HCT116 (cell line): ENCODE results near the gene MOB2. TPM values are rescaled to one million over a fixed set of nuclear protein-coding genes. Genes with fewer than 3 reads are reported as not detected.

Source experiments
- ATAC-seq: fragments of 200-7000 bp; cut with Tn5 transposase; 2 replicates; pipeline ENCODE4 v1.9.1; 2020; ENCODE audit warnings: mild to moderate bottlenecking, moderate library complexity
- BruUV-seq: library from RNA; stranded (reverse); fragments of 400-500 nt; replicated peaks from 2 replicates; lab custom pipeline; 2021; lab: Mats Ljungman, UMichigan
- CTCF ChIA-PET: fragments of 300-600 bp; sonication (Branson Sonifier 250); formaldehyde crosslinking; loops from one replicate; lab custom pipeline; 2021; ENCODE audit warnings: antibody characterized with exemption; lab: Charles Lee
- POLR2A ChIA-PET: fragments of 300-600, 350-600 bp; sonication (Branson Sonifier 250); formaldehyde crosslinking; loops from one replicate; lab custom pipeline; 2021; ENCODE audit warnings: antibody characterized with exemption; lab: Charles Lee
- RAD21 ChIA-PET, 2 experiments: fragments of 300-600 bp; sonication (Branson Sonifier 250); formaldehyde crosslinking; loops; one replicate each; lab custom pipeline; 2023; ENCODE audit warnings: low total read pairs in 2 of 2; ENCODE audit not compliant: uncharacterized antibody in 2 of 2, unreplicated experiment in 2 of 2, low non-redundant PET in 1 of 2; lab: Charles Lee
- DNase-seq: peaks from one replicate; pipeline ENCODE4 v3.0.0-alpha.2; 2010; ENCODE audit warnings: low read depth, low spot score
- H2AFZ ChIP-seq: fragments of 200-600 bp; shearing (Covaris generic), sonication (generic); 2 replicates; pipeline ENCODE4 v1.6.1; 2017; ENCODE audit warnings: low read depth, mixed run types, mixed read lengths, antibody characterized with exemption, low read length; ENCODE audit not compliant: poor library complexity, severe bottlenecking
- H3K27ac ChIP-seq: 2 replicates; pipeline ENCODE4 v1.5.1; 2012; ENCODE audit warnings: low read depth, low read length
- H3K27me3 ChIP-seq: fragments of 200-600 bp; sonication (generic); 2 replicates; pipeline ENCODE4 v1.6.1; 2016; ENCODE audit warnings: mixed run types, low read length, mixed read lengths; ENCODE audit not compliant: insufficient read depth
- H3K36me3 ChIP-seq, 2 experiments: fragments of 200-500 bp in 1 of 2; fragments of 200-600 bp in 1 of 2; sonication (Bioruptor generic) in 1 of 2; sonication (generic) in 1 of 2; 2 replicates each; pipeline versions ENCODE4 v1.5.1 to v1.6.1; 2014 to 2016; ENCODE audit warnings: low read length in 2 of 2, inconsistent platforms in 1 of 2, mixed read lengths in 1 of 2, mixed run types in 1 of 2; ENCODE audit not compliant: insufficient read depth in 2 of 2, control insufficient read depth in 1 of 2
- H3K4me1 ChIP-seq, 2 experiments: fragments of 200-600 bp in 1 of 2; sonication (generic) in 1 of 2; 2 replicates each; pipeline versions ENCODE4 v1.5.1 to v1.6.1; 2012 to 2017; ENCODE audit warnings: low read length in 2 of 2, inconsistent platforms in 1 of 2, mild to moderate bottlenecking in 1 of 2, mixed read lengths in 1 of 2, mixed run types in 1 of 2, moderate library complexity in 1 of 2; ENCODE audit not compliant: insufficient read depth in 2 of 2, control insufficient read depth in 1 of 2
- H3K4me2 ChIP-seq: fragments of 200-600 bp; sonication (generic); 2 replicates; pipeline ENCODE4 v1.6.1; 2017; ENCODE audit warnings: mixed run types, low read length, mixed read lengths
- H3K4me3 ChIP-seq, 2 experiments: fragments of 200-600 bp in 1 of 2; sonication (generic) in 1 of 2; replicated peaks in 1 of 2; 2 replicates each; pipeline ENCODE4 v1.5.1; 2011 to 2016; ENCODE audit warnings: low read length in 2 of 2, control low read depth in 1 of 2, low read depth in 1 of 2, mild to moderate bottlenecking in 1 of 2, mixed read lengths in 1 of 2, mixed run types in 1 of 2
- H3K79me2 ChIP-seq: fragments of 200-600 bp; sonication (generic); 2 replicates; pipeline ENCODE4 v1.6.1; 2017; ENCODE audit warnings: mild to moderate bottlenecking, mixed run types, low read length, moderate library complexity, mixed read lengths; ENCODE audit not compliant: insufficient read depth
- H3K9ac ChIP-seq: fragments of 200-600 bp; sonication (generic); 2 replicates; pipeline ENCODE4 v1.6.1; 2016; ENCODE audit warnings: low read length, mixed read lengths
- H3K9me2 ChIP-seq: fragments of 200-600 bp; sonication (generic), shearing (Covaris generic); 2 replicates; pipeline ENCODE4 v1.6.1; 2017; ENCODE audit warnings: mixed run types, mild to moderate bottlenecking, moderate library complexity; ENCODE audit not compliant: insufficient read depth
- H3K9me3 ChIP-seq, 2 experiments: fragments of 200-500 bp in 1 of 2; fragments of 200-600 bp in 1 of 2; sonication (Bioruptor generic) in 1 of 2; sonication (generic) in 1 of 2; 2 replicates each; pipeline ENCODE4 v1.6.1; 2014 to 2017; ENCODE audit warnings: low read length in 2 of 2, mixed read lengths in 2 of 2, inconsistent platforms in 1 of 2, low read depth in 1 of 2, mild to moderate bottlenecking in 1 of 2, mixed run types in 1 of 2, moderate library complexity in 1 of 2; ENCODE audit not compliant: control insufficient read depth in 1 of 2, insufficient read depth in 1 of 2
- H4K20me1 ChIP-seq: fragments of 200-600 bp; sonication (generic), shearing (Covaris generic); 2 replicates; pipeline ENCODE4 v1.6.1; 2017; ENCODE audit warnings: mixed run types, mild to moderate bottlenecking, moderate library complexity; ENCODE audit not compliant: insufficient read depth
- ATF3 ChIP-seq: IDR thresholded peaks from 2 replicates; pipeline ENCODE4 v1.6.1; 2012
- EGR1 ChIP-seq: IDR thresholded peaks from 2 replicates; pipeline ENCODE4 v1.6.1; 2012; ENCODE audit warnings: low read depth
- EZH2 ChIP-seq: fragments of 200-600 bp; sonication (generic); IDR thresholded peaks from 2 replicates; pipeline ENCODE4 v1.6.1; 2017; ENCODE audit warnings: antibody characterized with exemption, mixed run types
- JUND ChIP-seq: IDR thresholded peaks from 2 replicates; pipeline ENCODE4 v1.6.1; 2012
- RAD21 ChIP-seq: IDR thresholded peaks from 2 replicates; pipeline ENCODE4 v1.6.1; 2012; ENCODE audit warnings: low read depth, mild to moderate bottlenecking
- REST ChIP-seq: IDR thresholded peaks from 2 replicates; pipeline ENCODE4 v1.6.1; 2012; ENCODE audit warnings: low read depth
- ZBTB33 ChIP-seq: IDR thresholded peaks from 2 replicates; pipeline ENCODE4 v1.6.1; 2011; ENCODE audit warnings: mild to moderate bottlenecking, low read length, moderate library complexity; ENCODE audit not compliant: insufficient replicate concordance; ENCODE audit errors: extremely low read depth
- ZFX ChIP-seq: fragments of 450-650 bp; IDR thresholded peaks from 2 replicates; pipeline ENCODE4 v1.6.1; 2017
- intact Hi-C: fragments of 100-400 bp; cut with micrococcal nuclease; formaldehyde crosslinking; loops from 2 replicates; pipeline ENCODE4 v1.10.0; 2022
- total RNA-seq: library from RNA; stranded (reverse); gene quantifications from one replicate; pipeline ENCODE4 v1.2.1, GENCODE V29; 2021; ENCODE audit not compliant: unreplicated experiment

MOB2 gene
- total RNA-seq, 1 experiment from 2014 or later: 25.7 TPM

GRCh38 chr11:1520209-1520662, 33.7 kb upstream of the MOB2 start:
- peaks cover 0 to 2% of the 10 kb centered on the region in 2 experiments; a peak in 1 of 4 replicates for H3K4me1 ChIP-seq
- H3K9ac ChIP-seq: no peak overlapping the region
- DNase-seq (no peak), ATAC-seq (no peak)
- no peak overlapping the region for H3K4me2 ChIP-seq
- no peak for TF ChIP-seq RAD21
- intact Hi-C loops: no loop called here
- BruUV-seq: no TSS peak
- no peaks in the 10 kb centered on the region for H4K20me1 ChIP-seq
- H3K36me3 ChIP-seq: no peaks in the 10 kb centered on the region
- no peak overlapping the region for H3K27ac ChIP-seq
- H2AFZ ChIP-seq: no peak overlapping the region
- ChIA-PET POLR2A (no interaction called here), RAD21 (no interaction called here), CTCF (no interaction called here)
- H3K4me3 ChIP-seq: no peak overlapping the region
- H3K79me2 ChIP-seq: peaks cover 11% of the 10 kb centered on the region; the same call in 1 of the 2 replicates
- H3K9me2 ChIP-seq: no peaks in the 10 kb centered on the region
- no peaks in the 10 kb centered on the region for H3K27me3 ChIP-seq
- H3K9me3 ChIP-seq: no peaks in the 10 kb centered on the region

- Histone ChIP-seq H2AFZ (no peak overlapping the region), H3K27me3 (no peaks in the 10 kb centered on the region), H3K9ac (no peak overlapping the region), H3K4me2 (no peak overlapping the region), H3K27ac (no peak overlapping the region), H4K20me1 (no peaks in the 10 kb centered on the region), H3K9me2 (no peaks in the 10 kb centered on the region), H3K4me1 (peaks cover 0 to 3% of the 10 kb centered on the region in 2 experiments; a peak in 1 of 4 replicates), H3K36me3 (no peaks in the 10 kb centered on the region), H3K9me3 (no peaks in the 10 kb centered on the region), H3K4me3 (no peak overlapping the region), H3K79me2 (peaks cover 18% of the 10 kb centered on the region; the same call in 1 of the 2 replicates)
- DNase-seq: no peak
- ChIA-PET POLR2A (no interaction called here), RAD21 (no interaction called here), CTCF (no interaction called here)
- ATAC-seq: no peak
- intact Hi-C loops: no loop called here
- no peak for TF ChIP-seq ATF3
- no peak for TF ChIP-seq EGR1
- no peak for TF ChIP-seq EZH2
- TF ChIP-seq JUND: no peak
- TF ChIP-seq REST: no peak
- no peak for TF ChIP-seq ZFX
- TF ChIP-seq ZBTB33: no peak
- no TSS peak for BruUV-seq
Observed at GRCh38 chr11:1519028-1520010, 32.7 kb upstream of the MOB2 start.
